Upper lobe of left lung (tissue), 4 donors: ENCODE results near the gene MUC5AC.

Experiments used
- POLR2A ChIP-seq, 4 donors: fragments of 450-650 bp; IDR thresholded peaks; one replicate each; pipeline ENCODE4 v1.5.1; 2016 to 2017; ENCODE audit warnings: antibody characterized with exemption in 4 of 4, mild to moderate bottlenecking in 2 of 4
- TF ChIP-seq, protein P1 (sequence below), 6 experiments: fragments of 450-650 bp in 4 of 6; fragments of 200-600 bp in 2 of 6; sonication (generic) in 2 of 6; IDR thresholded peaks; one replicate each; pipeline ENCODE4 v1.5.1; 2016 to 2019; ENCODE audit warnings: antibody characterized with exemption in 6 of 6

DNA sequence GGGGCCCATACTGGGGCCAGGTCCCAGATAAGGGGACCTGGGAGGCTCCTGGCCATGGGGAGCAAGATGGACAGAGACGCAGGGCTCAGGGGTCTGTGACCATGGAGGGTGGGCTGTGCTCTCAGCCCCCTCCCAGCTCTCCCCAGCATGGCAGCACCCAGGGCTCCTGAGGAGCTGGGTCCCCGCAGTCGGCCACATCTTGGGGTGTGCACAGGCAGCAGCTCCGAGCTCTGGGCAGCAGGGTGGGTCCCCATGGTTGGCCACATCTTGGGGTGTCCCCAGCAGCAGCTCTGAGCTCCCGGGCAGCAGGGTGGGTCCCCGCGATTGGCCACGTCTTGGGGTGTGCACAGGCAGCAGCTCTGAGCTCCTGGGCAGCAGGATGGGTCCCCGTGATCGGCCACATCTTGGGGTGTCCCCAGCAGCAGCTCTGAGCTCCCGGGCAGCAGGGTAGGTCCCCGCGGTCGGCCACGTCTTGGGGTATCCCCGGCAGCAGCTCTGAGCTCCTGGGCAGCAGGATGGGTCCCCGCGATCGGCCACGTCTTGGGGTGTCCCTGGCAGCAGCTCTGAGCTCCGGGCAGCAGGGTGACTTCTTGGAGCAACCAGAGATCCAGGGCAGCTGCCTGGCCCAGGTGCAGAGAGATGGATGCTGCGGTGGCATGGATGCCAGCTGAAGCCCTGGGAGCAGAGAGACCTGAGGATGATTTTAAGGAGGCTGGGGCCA lies 46.8 kb downstream of the MUC5AC start:
- TF ChIP-seq, protein P1, sequence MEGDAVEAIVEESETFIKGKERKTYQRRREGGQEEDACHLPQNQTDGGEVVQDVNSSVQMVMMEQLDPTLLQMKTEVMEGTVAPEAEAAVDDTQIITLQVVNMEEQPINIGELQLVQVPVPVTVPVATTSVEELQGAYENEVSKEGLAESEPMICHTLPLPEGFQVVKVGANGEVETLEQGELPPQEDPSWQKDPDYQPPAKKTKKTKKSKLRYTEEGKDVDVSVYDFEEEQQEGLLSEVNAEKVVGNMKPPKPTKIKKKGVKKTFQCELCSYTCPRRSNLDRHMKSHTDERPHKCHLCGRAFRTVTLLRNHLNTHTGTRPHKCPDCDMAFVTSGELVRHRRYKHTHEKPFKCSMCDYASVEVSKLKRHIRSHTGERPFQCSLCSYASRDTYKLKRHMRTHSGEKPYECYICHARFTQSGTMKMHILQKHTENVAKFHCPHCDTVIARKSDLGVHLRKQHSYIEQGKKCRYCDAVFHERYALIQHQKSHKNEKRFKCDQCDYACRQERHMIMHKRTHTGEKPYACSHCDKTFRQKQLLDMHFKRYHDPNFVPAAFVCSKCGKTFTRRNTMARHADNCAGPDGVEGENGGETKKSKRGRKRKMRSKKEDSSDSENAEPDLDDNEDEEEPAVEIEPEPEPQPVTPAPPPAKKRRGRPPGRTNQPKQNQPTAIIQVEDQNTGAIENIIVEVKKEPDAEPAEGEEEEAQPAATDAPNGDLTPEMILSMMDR (IDR thresholded peaks at IDR 0.05): no peak
- no peak for TF ChIP-seq POLR2A (IDR thresholded peaks at IDR 0.05)
